H1 (cell line): ENCODE data around the gene POU3F1. TPM values are rescaled to one million over a fixed set of nuclear protein-coding genes. Genes with fewer than 3 reads are reported as not detected.

ENCODE experiments used
- CTCF ChIA-PET: fragments of 300-600 bp; sonication (Branson Sonifier 250); formaldehyde crosslinking; loops from one replicate; lab custom pipeline; 2021; ENCODE audit not compliant: partially characterized antibody; lab: Charles Lee
- POLR2A ChIA-PET: fragments of 300-600 bp; sonication (Branson Sonifier 250); formaldehyde crosslinking; loops from one replicate; lab custom pipeline; 2021; ENCODE audit warnings: inconsistent platforms; ENCODE audit not compliant: partially characterized antibody; lab: Charles Lee
- DNase-seq, 2 experiments: peaks; one replicate each; pipeline versions ENCODE4 v3.0.0 to v3.0.0-alpha.2; 2010 to 2022; ENCODE audit warnings: low spot score in 2 of 2, low read depth in 1 of 2, mixed read lengths in 1 of 2
- FAIRE-seq: peaks from 2 replicates; lab custom pipeline; 2011; peaks lifted over from hg19 to GRCh38; lab: Jason Lieb, UNC
- H2AFZ ChIP-seq: 2 replicates; pipeline ENCODE4 v1.8.1; 2012; ENCODE audit warnings: low read length, inconsistent platforms
- H2AK5ac ChIP-seq: 2 replicates; pipeline ENCODE4 v1.6.1; 2013; ENCODE audit warnings: low read depth, low read length
- H2BK120ac ChIP-seq: replicated peaks from 2 replicates; pipeline ENCODE3; 2013; ENCODE audit warnings: low read depth, low read length, inconsistent platforms
- H2BK12ac ChIP-seq: 2 replicates; pipeline ENCODE4 v1.6.1; 2013; ENCODE audit warnings: low read depth, low read length
- H2BK15ac ChIP-seq: 2 replicates; pipeline ENCODE4 v1.6.1; 2013; ENCODE audit warnings: low read length
- H2BK20ac ChIP-seq: 2 replicates; pipeline ENCODE4 v1.6.1; 2013; ENCODE audit warnings: low read length
- H2BK5ac ChIP-seq: 2 replicates; pipeline ENCODE4 v1.6.1; 2013; ENCODE audit warnings: low read depth, low read length
- H3K14ac ChIP-seq: 2 replicates; pipeline ENCODE4 v1.6.1; 2013; ENCODE audit warnings: inconsistent platforms; ENCODE audit not compliant: insufficient read length
- H3K18ac ChIP-seq: 2 replicates; pipeline ENCODE4 v1.6.1; 2013; ENCODE audit warnings: low read length; ENCODE audit errors: extremely low read depth
- H3K23ac ChIP-seq: 2 replicates; pipeline ENCODE4 v1.6.1; 2013; ENCODE audit warnings: inconsistent platforms; ENCODE audit not compliant: insufficient read length
- H3K23me2 ChIP-seq: 2 replicates; pipeline ENCODE4 v1.6.1; 2013; ENCODE audit warnings: low read depth, low read length
- H3K27ac ChIP-seq: 2 replicates; pipeline ENCODE4 v1.6.1; 2011; ENCODE audit warnings: low read depth, low read length, inconsistent platforms
- H3K27me3 ChIP-seq, 4 experiments: replicated peaks in 1 of 4; 1 replicate in 1 of 4; 2 replicates in 3 of 4; pipeline versions ENCODE4 v1.6.1 to v1.8.1; 2011 to 2013; ENCODE audit warnings: low read length in 3 of 4, mild to moderate bottlenecking in 3 of 4, inconsistent platforms in 2 of 4, mixed read lengths in 2 of 4, moderate library complexity in 1 of 4; ENCODE audit not compliant: control insufficient read depth in 3 of 4, insufficient read depth in 3 of 4; ENCODE audit errors: extremely low read depth in 1 of 4
- H3K36me3 ChIP-seq, 4 experiments: 2 replicates each; pipeline versions ENCODE4 v1.6.1 to v1.8.1; 2011 to 2013; ENCODE audit warnings: mild to moderate bottlenecking in 4 of 4, low read length in 3 of 4, moderate library complexity in 2 of 4, control low read depth in 1 of 4, inconsistent platforms in 1 of 4; ENCODE audit not compliant: insufficient read depth in 4 of 4, control insufficient read depth in 2 of 4
- H3K4ac ChIP-seq: replicated peaks from 2 replicates; pipeline ENCODE3; 2013; ENCODE audit warnings: low read length, low read depth, mixed read lengths, inconsistent platforms; ENCODE audit not compliant: insufficient read length
- H3K4me1 ChIP-seq, 4 experiments: replicated peaks in 1 of 4; 1 replicate in 1 of 4; 2 replicates in 3 of 4; pipeline versions ENCODE4 v1.6.1 to v1.8.1; 2011 to 2013; ENCODE audit warnings: low read length in 3 of 4, inconsistent platforms in 2 of 4, mixed read lengths in 1 of 4; ENCODE audit not compliant: insufficient read depth in 4 of 4, control insufficient read depth in 3 of 4
- H3K4me2 ChIP-seq, 2 experiments: 2 replicates each; pipeline versions ENCODE4 v1.6.1 to v1.8.1; 2011 to 2013; ENCODE audit warnings: low read depth in 2 of 2, low read length in 2 of 2, control low read depth in 1 of 2, inconsistent platforms in 1 of 2, mild to moderate bottlenecking in 1 of 2; ENCODE audit not compliant: insufficient read depth in 1 of 2
- H3K4me3 ChIP-seq, 4 experiments: fragments of 200-600, 300-600 bp in 1 of 4; sonication (generic), shearing (Covaris generic), sonication (Bioruptor Twin) in 1 of 4; 2 replicates each; pipeline versions ENCODE4 v1.5.1 to v1.8.1; 2011 to 2016; ENCODE audit warnings: low read length in 4 of 4, low read depth in 3 of 4, control low read depth in 2 of 4, inconsistent platforms in 2 of 4, mild to moderate bottlenecking in 2 of 4, mixed read lengths in 1 of 4, moderate library complexity in 1 of 4; ENCODE audit not compliant: insufficient read depth in 2 of 4; ENCODE audit errors: extremely low read depth in 1 of 4
- H3K56ac ChIP-seq: replicated peaks from 2 replicates; pipeline ENCODE3; 2013; ENCODE audit warnings: low read depth, mild to moderate bottlenecking, mixed read lengths, low read length, inconsistent platforms; ENCODE audit not compliant: insufficient read length
- H3K79me1 ChIP-seq: 2 replicates; pipeline ENCODE4 v1.6.1; 2013; ENCODE audit warnings: low read depth, low read length, control low read depth
- H3K79me2 ChIP-seq, 2 experiments: 2 replicates each; pipeline versions ENCODE4 v1.6.1 to v1.8.1; 2012 to 2013; ENCODE audit warnings: low read length in 2 of 2, mild to moderate bottlenecking in 2 of 2, inconsistent platforms in 1 of 2; ENCODE audit not compliant: insufficient read depth in 2 of 2, control insufficient read depth in 1 of 2
- H3K9ac ChIP-seq, 4 experiments: replicated peaks in 1 of 4; 1 replicate in 1 of 4; 2 replicates in 3 of 4; pipeline versions ENCODE4 v1.6.1 to v1.8.1; 2011 to 2013; ENCODE audit warnings: low read depth in 3 of 4, low read length in 3 of 4, control low read depth in 2 of 4, mild to moderate bottlenecking in 2 of 4, moderate library complexity in 2 of 4, inconsistent platforms in 1 of 4; ENCODE audit errors: extremely low read depth in 1 of 4
- H3K9me3 ChIP-seq, 2 experiments: 2 replicates each; pipeline versions ENCODE4 v1.6.1 to v1.8.1; 2012 to 2013; ENCODE audit warnings: mild to moderate bottlenecking in 2 of 2, moderate library complexity in 2 of 2, control low read depth in 1 of 2, inconsistent platforms in 1 of 2, low read depth in 1 of 2, low read length in 1 of 2, mixed read lengths in 1 of 2; ENCODE audit not compliant: insufficient read depth in 2 of 2
- H4K20me1 ChIP-seq, 2 experiments: replicated peaks in 1 of 2; 2 replicates each; pipeline versions ENCODE3 to v1.8.1; 2011 to 2013; ENCODE audit warnings: inconsistent platforms in 2 of 2, low read length in 2 of 2, mild to moderate bottlenecking in 1 of 2; ENCODE audit not compliant: insufficient read depth in 2 of 2, control insufficient read depth in 1 of 2
- H4K5ac ChIP-seq: 2 replicates; pipeline ENCODE4 v1.6.1; 2013; ENCODE audit warnings: low read length, low read depth, mixed read lengths, inconsistent platforms; ENCODE audit not compliant: insufficient read length
- H4K8ac ChIP-seq: 2 replicates; pipeline ENCODE4 v1.8.0; 2013; ENCODE audit warnings: mild to moderate bottlenecking, moderate library complexity, low read length, inconsistent platforms; ENCODE audit not compliant: insufficient read depth; ENCODE audit errors: extremely low read depth
- H4K91ac ChIP-seq: replicated peaks from 2 replicates; pipeline ENCODE3; 2013; ENCODE audit warnings: low read length, mixed read lengths, inconsistent platforms; ENCODE audit not compliant: insufficient read length
- EGR1 ChIP-seq: IDR thresholded peaks from 2 replicates; pipeline ENCODE4 v1.6.1; 2011; ENCODE audit warnings: low read depth, low read length, borderline replicate concordance
- FOSL1 ChIP-seq: IDR thresholded peaks from 2 replicates; pipeline ENCODE4 v1.6.1; 2011; ENCODE audit warnings: mild to moderate bottlenecking, low read depth, low read length, moderate library complexity; ENCODE audit not compliant: insufficient read depth
- NANOG ChIP-seq: IDR thresholded peaks from 2 replicates; pipeline ENCODE4 v1.6.1; 2011; ENCODE audit warnings: low read length, low read depth, mild to moderate bottlenecking, inconsistent platforms; ENCODE audit not compliant: insufficient read depth, poor library complexity, severe bottlenecking
- RAD21 ChIP-seq, 2 experiments: IDR thresholded peaks in 1 of 2; conservative IDR thresholded peaks in 1 of 2; 2 replicates each; pipeline ENCODE4 v1.6.1; 2011; ENCODE audit warnings: low read depth in 2 of 2, low read length in 2 of 2, improper control_type of control experiment in 1 of 2, inconsistent platforms in 1 of 2, mild to moderate bottlenecking in 1 of 2, moderate library complexity in 1 of 2
- TAF1 ChIP-seq: IDR thresholded peaks from 2 replicates; pipeline ENCODE4 v1.6.1; 2011; ENCODE audit warnings: mild to moderate bottlenecking, low read depth, low read length
- ZNF274 ChIP-seq: IDR thresholded peaks from 2 replicates; pipeline ENCODE4 v1.7.0; 2012; ENCODE audit warnings: low read length, borderline replicate concordance; ENCODE audit errors: extremely low read depth
- WGBS, 2 experiments: shearing (Covaris generic) in 1 of 2; methylation state at CpG; one replicate each; pipeline versions ENCODE4 v1.1.6 to v1.1.7; 2013 to 2015; ENCODE audit warnings: low lambda C conversion rate in 2 of 2, mixed read lengths in 2 of 2, inconsistent platforms in 1 of 2, low coverage in 1 of 2, missing lambda C conversion rate in 1 of 2; ENCODE audit not compliant: insufficient replicate concordance in 2 of 2, insufficient coverage in 1 of 2, insufficient read length in 1 of 2; ENCODE audit errors: extremely low coverage in 1 of 2, missing lambda C conversion rate in 1 of 2; 5-methylcytosine and 5-hydroxymethylcytosine counted together
- polyA plus RNA-seq, 7 experiments: library from polyadenylated mRNA; depleted of rRNA in 3 of 7; stranded (reverse) in 5 of 7; unstranded in 2 of 7; fragments of >200 nt in 5 of 7; fragments of 200-250 nt in 2 of 7; gene quantifications; 1 replicate in 5 of 7; 2 replicates in 1 of 7; 4 replicates in 1 of 7; pipeline versions ENCODE4 v1.2.1 to v1.2.3, GENCODE V29; 2011 to 2013; ENCODE audit warnings: missing spikeins in 2 of 7, mixed read lengths in 2 of 7
- total RNA-seq: library from RNA; stranded (reverse); fragmentation: NEBNext Ultra II Directional; extraction: Animal tissue kit (Norgen Biotek cat#: 25700); gene quantifications from 2 replicates; pipeline ENCODE4 v1.2.1, GENCODE V29; 2021

Gene POU3F1
- total and polyA plus RNA-seq, 2 of the 8 experiments (the other 6 are each of a cell fraction or from before 2014, with no cell fraction given), result 4.2 to 10.8 TPM

GRCh38 chr1:38009841-38010180 lies 36.8 kb downstream of the POU3F1 start:
- H3K79me1 ChIP-seq, result no peaks in the 10 kb centered on the region
- FAIRE-seq, result no peak
- H3K36me3 ChIP-seq, result no peaks in the 10 kb centered on the region
- H3K56ac ChIP-seq, result no peak overlapping the region
- H2BK20ac ChIP-seq, result peak overlapping the region; percentile 8; the same call in 1 of the 2 replicates
- no peak overlapping the region for H3K4me3 ChIP-seq
- POLR2A ChIA-PET, result interaction anchor here (1.5 to 3.6 kb wide), 4 partner anchors 9 to 17 kb away, joined by 3 to 26 read pairs (median 10); no protein-coding TSS in a partner anchor
- no peak overlapping the region for H4K91ac ChIP-seq
- H3K9ac ChIP-seq, result no peak overlapping the region
- no peak overlapping the region for H3K18ac ChIP-seq
- H2BK5ac ChIP-seq, result no peak overlapping the region
- H4K20me1 ChIP-seq, result peaks cover 5 to 9% of the 10 kb centered on the region in 2 experiments
- TF ChIP-seq ZNF274 (no peak), EGR1 (no peak), FOSL1 (no peak), RAD21 (IDR thresholded peaks at IDR 0.05 in 1 of 2, conservative IDR thresholded peaks at IDR 0.05 in 1 of 2; ENCODE audit: low read depth in 2 of 2, low read length in 2 of 2) (no peak), TAF1 (no peak), NANOG (no peak)
- TF ChIP-seq, all 59 proteins: peak for 0
- H3K23ac ChIP-seq, result no peak overlapping the region
- H2BK15ac ChIP-seq, result peak overlapping the region; percentile 5; the same call in 1 of the 2 replicates
- peaks cover 0 to 2% (median under 1%) of the 10 kb centered on the region in 4 experiments; a peak in 2 of 7 replicates for H3K27me3 ChIP-seq
- H3K27ac ChIP-seq, result no peak overlapping the region
- peaks cover 13 to 23% of the 10 kb centered on the region in 2 experiments for H3K79me2 ChIP-seq
- peak overlapping the region; percentile 79; the same call in 1 of the 2 replicates for H2BK12ac ChIP-seq
- H2BK120ac ChIP-seq, result no peak overlapping the region
- peaks cover 6 to 20% (median 11%) of the 10 kb centered on the region in 4 experiments for H3K4me1 ChIP-seq
- H3K4ac ChIP-seq, result no peak overlapping the region
- no peak overlapping the region for H3K4me2 ChIP-seq
- no peak overlapping the region for H2AK5ac ChIP-seq
- no peak for DNase-seq
- H3K23me2 ChIP-seq, result peaks cover 6% of the 10 kb centered on the region
- no peaks in the 10 kb centered on the region for H3K9me3 ChIP-seq
- H3K14ac ChIP-seq, result no peak overlapping the region
- CTCF ChIA-PET, result interaction anchor here (0.6 to 15.9 kb wide), 4 partner anchors 9 to 861 kb away, joined by 3 to 211 read pairs (median 6); partner anchors contain the start of gene SF3A3
- 86% methylated on average over 6 of the region's 6 CpGs; no CpG with 5 or more reads in 1 of the 2 experiments for WGBS, 2 experiments
- H2AFZ ChIP-seq, result no peak overlapping the region
- no peak overlapping the region for H4K8ac ChIP-seq
- H4K5ac ChIP-seq, result no peak overlapping the region
